Osteoblast (primary cell): ENCODE measurements around the gene MYL6B. TPM values are rescaled to one million over a fixed set of nuclear protein-coding genes. Genes with fewer than 3 reads are reported as not detected.

ENCODE experiments used
- DNase-seq: peaks from one replicate; pipeline ENCODE4 v3.0.0; 2011; ENCODE audit warnings: low spot score, mixed read lengths; ENCODE audit not compliant: insufficient read length; ENCODE audit errors: missing footprints
- H2AFZ ChIP-seq: 2 replicates; pipeline ENCODE4 v1.6.0; 2011; ENCODE audit warnings: mild to moderate bottlenecking, low read length
- H3K27ac ChIP-seq: 2 replicates; pipeline ENCODE4 v1.5.1; 2011; ENCODE audit warnings: mild to moderate bottlenecking, low read depth, low read length, moderate library complexity
- H3K27me3 ChIP-seq: 2 replicates; pipeline ENCODE4 v1.6.0; 2012; ENCODE audit warnings: mild to moderate bottlenecking, control low read depth, inconsistent platforms, low read length, moderate library complexity; ENCODE audit not compliant: insufficient read depth
- H3K36me3 ChIP-seq: 2 replicates; pipeline ENCODE4 v1.5.1; 2011; ENCODE audit warnings: mild to moderate bottlenecking, low read length, control low read depth, moderate library complexity; ENCODE audit not compliant: insufficient read depth
- H3K4me1 ChIP-seq: 2 replicates; pipeline ENCODE4 v1.5.1; 2011; ENCODE audit warnings: mild to moderate bottlenecking, low read length, control low read depth, moderate library complexity; ENCODE audit not compliant: insufficient read depth
- H3K4me2 ChIP-seq: 2 replicates; pipeline ENCODE4 v1.6.0; 2011; ENCODE audit warnings: mild to moderate bottlenecking, low read length; ENCODE audit not compliant: insufficient read depth
- H3K4me3 ChIP-seq: fragments of 200-600 bp; sonication (generic); 3 replicates; pipeline ENCODE4 v1.5.1; 2012; ENCODE audit warnings: mild to moderate bottlenecking, low read length, inconsistent platforms; ENCODE audit not compliant: insufficient read depth
- H3K79me2 ChIP-seq: 2 replicates; pipeline ENCODE4 v1.6.0; 2012; ENCODE audit warnings: mild to moderate bottlenecking, low read length, control low read depth, inconsistent platforms; ENCODE audit not compliant: insufficient read depth
- H3K9me3 ChIP-seq: 2 replicates; pipeline ENCODE4 v1.5.1; 2011; ENCODE audit warnings: low read depth, low read length, control low read depth
- H4K20me1 ChIP-seq: 2 replicates; pipeline ENCODE4 v1.6.0; 2012; ENCODE audit warnings: mild to moderate bottlenecking, low read length, control low read depth; ENCODE audit not compliant: insufficient read depth
- total RNA-seq: library from RNA; depleted of rRNA; stranded (reverse); fragments of >200 nt; gene quantifications from 2 replicates; pipeline ENCODE4 v1.2.3, GENCODE V29; 2012
- TF ChIP-seq, protein P1 (sequence below): IDR thresholded peaks from 2 replicates; pipeline ENCODE4 v1.5.1; 2011; ENCODE audit warnings: mild to moderate bottlenecking, low read depth, low read length, moderate library complexity; ENCODE audit errors: extremely low read depth

The MYL6B gene
- total RNA-seq, 1 donor = 53.9 TPM

DNA sequence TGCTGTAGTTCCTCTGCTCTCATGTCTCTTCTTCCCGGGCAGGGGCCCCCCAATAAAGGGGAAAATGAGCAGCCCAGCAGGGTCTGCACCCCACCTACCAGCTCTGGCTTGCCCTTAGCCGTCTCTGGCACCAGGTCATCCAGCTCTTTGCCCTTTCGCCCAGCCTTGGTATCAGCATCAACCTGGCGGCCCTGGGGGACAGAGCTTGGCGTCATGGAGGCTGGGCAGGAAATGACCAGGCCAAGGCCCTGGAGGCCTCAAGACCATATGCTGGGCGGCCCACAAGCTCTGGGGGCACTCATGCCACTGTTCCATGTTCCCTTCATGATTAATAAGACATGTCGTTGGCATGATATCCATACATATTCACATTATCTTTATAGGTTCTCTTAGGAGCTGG, 20.5 kb downstream of the MYL6B start:
- H3K9me3 ChIP-seq = no peaks in the 10 kb centered on the region
- H3K4me2 ChIP-seq = no peak overlapping the region
- TF ChIP-seq, protein P1, sequence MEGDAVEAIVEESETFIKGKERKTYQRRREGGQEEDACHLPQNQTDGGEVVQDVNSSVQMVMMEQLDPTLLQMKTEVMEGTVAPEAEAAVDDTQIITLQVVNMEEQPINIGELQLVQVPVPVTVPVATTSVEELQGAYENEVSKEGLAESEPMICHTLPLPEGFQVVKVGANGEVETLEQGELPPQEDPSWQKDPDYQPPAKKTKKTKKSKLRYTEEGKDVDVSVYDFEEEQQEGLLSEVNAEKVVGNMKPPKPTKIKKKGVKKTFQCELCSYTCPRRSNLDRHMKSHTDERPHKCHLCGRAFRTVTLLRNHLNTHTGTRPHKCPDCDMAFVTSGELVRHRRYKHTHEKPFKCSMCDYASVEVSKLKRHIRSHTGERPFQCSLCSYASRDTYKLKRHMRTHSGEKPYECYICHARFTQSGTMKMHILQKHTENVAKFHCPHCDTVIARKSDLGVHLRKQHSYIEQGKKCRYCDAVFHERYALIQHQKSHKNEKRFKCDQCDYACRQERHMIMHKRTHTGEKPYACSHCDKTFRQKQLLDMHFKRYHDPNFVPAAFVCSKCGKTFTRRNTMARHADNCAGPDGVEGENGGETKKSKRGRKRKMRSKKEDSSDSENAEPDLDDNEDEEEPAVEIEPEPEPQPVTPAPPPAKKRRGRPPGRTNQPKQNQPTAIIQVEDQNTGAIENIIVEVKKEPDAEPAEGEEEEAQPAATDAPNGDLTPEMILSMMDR = no peak
- H2AFZ ChIP-seq = no peak overlapping the region
- H3K79me2 ChIP-seq = no peaks in the 10 kb centered on the region
- no peak overlapping the region for H3K4me3 ChIP-seq
- no peaks in the 10 kb centered on the region for H3K27me3 ChIP-seq
- H3K4me1 ChIP-seq = no peaks in the 10 kb centered on the region
- H4K20me1 ChIP-seq = no peaks in the 10 kb centered on the region
- no peak for DNase-seq
- H3K36me3 ChIP-seq = peaks cover 79% of the 10 kb centered on the region
- H3K27ac ChIP-seq = no peak overlapping the region

DNA sequence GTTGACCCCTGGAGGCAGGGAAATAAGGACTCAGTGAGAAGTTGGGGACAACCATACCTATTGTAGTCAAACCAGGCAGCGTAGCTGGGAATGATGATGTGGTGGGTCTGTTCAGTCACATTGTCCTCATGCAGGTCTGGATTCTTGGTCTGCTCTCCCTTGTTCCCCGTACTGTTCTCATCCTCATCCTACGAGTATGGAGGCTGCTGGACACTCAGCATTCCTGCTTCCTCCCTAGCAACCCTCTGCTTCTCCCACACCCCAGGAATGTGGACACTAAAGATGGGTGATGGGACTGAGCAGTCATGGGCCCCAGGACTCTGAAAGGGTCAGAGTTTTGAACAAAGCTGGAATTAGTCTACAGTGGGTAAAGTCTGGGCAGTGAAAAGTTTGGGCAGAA, 26.0 kb downstream of the MYL6B start:
- Histone ChIP-seq H4K20me1 (no peaks in the 10 kb centered on the region), H3K79me2 (no peaks in the 10 kb centered on the region), H2AFZ (no peak overlapping the region), H3K27me3 (no peaks in the 10 kb centered on the region), H3K27ac (no peak overlapping the region), H3K9me3 (no peaks in the 10 kb centered on the region), H3K4me1 (no peaks in the 10 kb centered on the region), H3K36me3 (peaks cover 84% of the 10 kb centered on the region), H3K4me2 (no peak overlapping the region), H3K4me3 (no peak overlapping the region)
- no peak for DNase-seq
- TF ChIP-seq, protein P1 = no peak

DNA sequence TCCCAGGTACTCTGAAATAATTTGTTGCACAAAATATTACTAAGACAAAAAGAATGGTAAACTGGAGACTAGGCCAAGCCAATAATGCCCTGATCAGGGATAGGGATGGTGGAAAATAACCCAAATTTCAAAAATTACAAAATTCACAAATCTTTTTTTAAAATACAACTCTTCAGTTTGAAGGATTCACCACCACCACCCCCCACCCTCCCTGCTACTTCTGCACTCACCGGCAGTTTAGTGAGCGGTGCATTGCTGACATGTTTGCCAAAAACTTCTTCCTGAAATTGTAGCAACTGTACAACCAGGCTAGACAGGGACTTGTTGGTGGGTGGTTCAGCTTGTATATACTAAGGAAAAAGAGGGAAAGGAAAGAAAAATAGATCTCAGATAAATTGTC, 34.6 kb downstream of the MYL6B start:
- no peak overlapping the region for H3K4me3 ChIP-seq
- TF ChIP-seq, protein P1 = no peak
- H2AFZ ChIP-seq = no peak overlapping the region
- peaks cover 13% of the 10 kb centered on the region for H4K20me1 ChIP-seq
- no peak overlapping the region for H3K27ac ChIP-seq
- no peaks in the 10 kb centered on the region for H3K9me3 ChIP-seq
- H3K4me1 ChIP-seq = peaks cover 23% of the 10 kb centered on the region
- H3K27me3 ChIP-seq = no peaks in the 10 kb centered on the region
- H3K79me2 ChIP-seq = peaks cover 41% of the 10 kb centered on the region
- peak; percentile 52 for DNase-seq
- peaks cover 32% of the 10 kb centered on the region for H3K36me3 ChIP-seq
- H3K4me2 ChIP-seq = no peak overlapping the region

DNA sequence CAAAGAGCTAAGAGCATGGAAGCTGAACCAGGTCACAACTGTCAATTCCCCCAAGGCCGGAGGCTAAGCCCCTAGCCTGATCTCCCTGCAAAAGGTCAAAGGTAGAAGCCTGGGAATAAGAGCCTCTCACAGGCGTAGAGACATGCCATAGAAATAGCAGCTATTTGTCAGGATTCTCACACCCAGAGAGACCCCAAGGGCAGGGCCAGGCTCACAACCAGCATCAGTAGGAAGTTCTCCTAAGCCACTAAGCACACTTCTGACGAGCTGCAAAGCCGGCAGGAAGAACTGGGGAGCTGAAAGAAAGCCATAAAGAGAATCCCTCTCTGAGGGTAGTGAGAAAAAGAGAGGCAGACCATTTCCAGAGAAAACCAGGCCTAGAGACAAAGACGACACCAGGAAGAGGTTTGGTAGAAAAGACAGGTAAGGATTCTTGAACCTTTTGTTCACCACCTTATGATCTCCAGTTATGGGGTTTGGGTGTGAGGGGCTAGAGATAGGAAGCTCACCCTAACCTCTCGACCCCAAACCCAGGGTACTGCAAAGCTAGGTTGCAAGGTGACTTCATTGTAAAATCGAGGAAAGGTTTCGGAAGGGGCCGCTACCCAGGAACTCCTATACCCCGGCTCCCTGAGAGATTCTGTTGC, 35.9 kb downstream of the MYL6B start:
- H3K4me2 ChIP-seq = peak overlapping the region; percentile 98
- H4K20me1 ChIP-seq = peaks cover 13% of the 10 kb centered on the region
- H3K79me2 ChIP-seq = peaks cover 41% of the 10 kb centered on the region
- H3K27me3 ChIP-seq = no peaks in the 10 kb centered on the region
- peak; percentile 82 for DNase-seq
- H3K36me3 ChIP-seq = peaks cover 24% of the 10 kb centered on the region
- H3K4me3 ChIP-seq = peak overlapping the region; percentile 94
- peak overlapping the region; percentile 52 for H3K27ac ChIP-seq
- H3K4me1 ChIP-seq = peaks cover 23% of the 10 kb centered on the region
- no peaks in the 10 kb centered on the region for H3K9me3 ChIP-seq
- peak overlapping the region; percentile 50 for H2AFZ ChIP-seq
- TF ChIP-seq, protein P1 = no peak
